Left lung (tissue), 14 donors: Measurements from ENCODE around the gene NXPE2. TPM values are rescaled to one million over a fixed set of nuclear protein-coding genes. Genes with fewer than 3 reads are reported as not detected.
"Not testable (repeated sequence)": the region's sequence is repeated elsewhere in the genome, so short reads cannot be mapped to it uniquely, and the experiment has no call there.

Source experiments
- ATAC-seq: fragments of 200-7000 bp; cut with Tn5 transposase; one replicate; pipeline ENCODE4 v1.9.1; 2020; ENCODE audit warnings: moderate library complexity
- DNase-seq, 4 donors: peaks; one replicate each; pipeline ENCODE4 v3.0.0-alpha.2; 2013 to 2020
- H3K27ac ChIP-seq, 2 donors: fragments of 200-600 bp; sonication (generic) in 1 of 2; one replicate each; pipeline versions ENCODE4 v1.5.0 to v1.8.0; 2020 to 2021
- H3K27me3 ChIP-seq, 2 donors: fragments of 200-600 bp; sonication (generic) in 1 of 2; one replicate each; pipeline versions ENCODE4 v1.5.0 to v1.8.0; 2020 to 2021
- H3K36me3 ChIP-seq, 2 donors: fragments of 200-600 bp; sonication (generic) in 1 of 2; one replicate each; pipeline versions ENCODE4 v1.5.0 to v1.8.0; 2020 to 2021
- H3K4me1 ChIP-seq, 2 donors: fragments of 200-600 bp; one replicate each; pipeline ENCODE4 v1.8.0; 2021
- H3K4me3 ChIP-seq, 2 donors: fragments of 200-600 bp; sonication (generic) in 1 of 2; one replicate each; pipeline versions ENCODE4 v1.5.0 to v1.8.0; 2020 to 2021; ENCODE audit warnings: mild to moderate bottlenecking in 1 of 2
- H3K9me3 ChIP-seq, 2 donors: fragments of 200-600 bp; sonication (generic) in 1 of 2; one replicate each; pipeline versions ENCODE4 v1.5.0 to v1.8.0; 2020 to 2021
- intact Hi-C, 2 donors: fragments of 100-400 bp; cut with DNase I; formaldehyde crosslinking; loops; one replicate each; pipeline versions ENCODE4 v1.11.2 to v1.14.2; 2022
- long read RNA-seq, 12 donors: library from polyadenylated mRNA in 2 of 12; unstranded in 2 of 12; transcript quantifications; one replicate each; pipeline ENCODE4 v2.0.0 and lab custom pipeline, GENCODE V29; 2019 to 2026
- polyA plus RNA-seq, 6 donors: library from polyadenylated mRNA; unstranded; fragments of 120-200 nt; gene quantifications; one replicate each; pipeline ENCODE4 v1.2.1, GENCODE V29; 2013; ENCODE audit not compliant: insufficient read length in 6 of 6
- total RNA-seq, 2 donors: library from RNA; stranded (reverse); fragmentation: NEBNext Ultra II Directional; extraction: Animal tissue kit (Norgen Biotek cat#: 25700); gene quantifications; one replicate each; pipeline ENCODE4 v1.2.1, GENCODE V29; 2021
- TF ChIP-seq, protein P1 (sequence below), 2 donors: fragments of 200-600 bp; sonication (generic) in 1 of 2; IDR thresholded peaks; one replicate each; pipeline versions ENCODE4 v1.5.0 to v1.8.0; 2021; ENCODE audit warnings: antibody characterized with exemption in 2 of 2
- donor health status: DM: no; HTN: yes; CAD: no.
- donor health status: DM: no; HTN: no; CAD: no.

Gene NXPE2
- total RNA-seq = under 1 TPM in 1 of 2 donors, not detected in 1; 0.17 TPM
- polyA plus RNA-seq = under 1 TPM; 0.23 to 0.36 (median 0.24) TPM
- long read RNA-seq, donor 1 = 0 reads
- long read RNA-seq, donor 2 = 0 reads
- long read RNA-seq, donor 3 = 0 reads
- long read RNA-seq, donor 4 = 0 reads
- long read RNA-seq, donor 5 = 0 reads
- long read RNA-seq, donor 6 = 0 reads
- long read RNA-seq, donor 7 = 0 reads
- long read RNA-seq, donor 8 = 0 reads
- long read RNA-seq, donor 9 = 0 reads
- long read RNA-seq, donor 10 = 0 reads
- long read RNA-seq, donor 11 = 0 reads
- long read RNA-seq, donor 12 = 0 reads

DNA sequence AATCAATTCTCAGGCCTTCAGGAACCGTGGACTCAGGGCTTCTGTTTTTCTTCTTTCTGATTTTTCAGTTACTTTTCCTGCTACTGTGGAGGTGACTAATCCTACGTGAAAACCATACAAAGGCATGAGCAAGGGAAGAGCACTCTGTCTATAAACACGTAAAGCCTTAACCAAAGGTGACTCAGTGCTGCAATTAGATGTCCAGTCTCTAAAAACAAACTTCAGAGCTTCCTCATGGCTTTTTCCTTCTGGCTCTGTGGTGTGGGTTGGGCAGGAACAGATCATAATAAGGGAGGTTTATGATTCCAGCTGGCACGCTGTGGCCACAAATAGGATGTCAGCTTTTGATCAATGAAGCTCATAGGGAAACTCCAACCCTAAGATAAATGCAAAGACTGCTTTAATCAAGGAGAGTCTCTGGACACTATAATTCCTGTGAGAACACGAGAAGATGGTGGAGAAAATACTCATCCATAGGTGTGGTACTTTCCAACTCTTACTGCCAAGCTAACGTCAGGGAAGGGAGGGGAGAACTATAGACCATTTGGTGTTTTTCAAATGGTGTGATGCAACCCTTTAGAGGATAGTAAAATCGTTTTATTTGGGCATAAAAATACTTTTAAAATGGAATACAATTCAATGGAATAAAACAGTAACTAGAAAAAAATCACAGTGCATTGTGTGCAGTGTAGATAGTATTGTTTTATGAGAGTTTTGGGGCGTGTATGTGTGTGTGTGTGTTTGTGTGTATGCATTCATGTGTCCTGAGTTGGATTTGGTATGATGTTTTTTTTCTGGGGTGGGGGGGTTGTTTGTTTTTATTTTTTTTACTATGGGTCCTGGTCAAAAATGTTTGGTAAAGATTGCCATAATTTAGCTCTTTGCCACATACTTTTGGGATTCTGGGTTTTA lies at the start of gene NXPE2:
Gene NXPE2, plus strand, starts transcription at position 403 of the 912 bp plus-strand sequence. Its CDS starts 49 bp downstream, at position 452.
- TF ChIP-seq, protein P1, sequence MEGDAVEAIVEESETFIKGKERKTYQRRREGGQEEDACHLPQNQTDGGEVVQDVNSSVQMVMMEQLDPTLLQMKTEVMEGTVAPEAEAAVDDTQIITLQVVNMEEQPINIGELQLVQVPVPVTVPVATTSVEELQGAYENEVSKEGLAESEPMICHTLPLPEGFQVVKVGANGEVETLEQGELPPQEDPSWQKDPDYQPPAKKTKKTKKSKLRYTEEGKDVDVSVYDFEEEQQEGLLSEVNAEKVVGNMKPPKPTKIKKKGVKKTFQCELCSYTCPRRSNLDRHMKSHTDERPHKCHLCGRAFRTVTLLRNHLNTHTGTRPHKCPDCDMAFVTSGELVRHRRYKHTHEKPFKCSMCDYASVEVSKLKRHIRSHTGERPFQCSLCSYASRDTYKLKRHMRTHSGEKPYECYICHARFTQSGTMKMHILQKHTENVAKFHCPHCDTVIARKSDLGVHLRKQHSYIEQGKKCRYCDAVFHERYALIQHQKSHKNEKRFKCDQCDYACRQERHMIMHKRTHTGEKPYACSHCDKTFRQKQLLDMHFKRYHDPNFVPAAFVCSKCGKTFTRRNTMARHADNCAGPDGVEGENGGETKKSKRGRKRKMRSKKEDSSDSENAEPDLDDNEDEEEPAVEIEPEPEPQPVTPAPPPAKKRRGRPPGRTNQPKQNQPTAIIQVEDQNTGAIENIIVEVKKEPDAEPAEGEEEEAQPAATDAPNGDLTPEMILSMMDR (IDR thresholded peaks at IDR 0.05) = no peak
- Histone ChIP-seq H3K4me3 (no peak within 1 kb of the TSS), H3K4me1 (no peaks in the 10 kb centered on the region), H3K36me3 (no peaks in the 10 kb centered on the region), H3K9me3 (peaks cover 0 to 11% of the 10 kb centered on the region in 2 donors), H3K27me3 (no peaks in the 10 kb centered on the region), H3K27ac (no peak within 1 kb of the TSS)
- intact Hi-C loops = no loop called here
- ATAC-seq (no peak), DNase-seq (no peak)

DNA sequence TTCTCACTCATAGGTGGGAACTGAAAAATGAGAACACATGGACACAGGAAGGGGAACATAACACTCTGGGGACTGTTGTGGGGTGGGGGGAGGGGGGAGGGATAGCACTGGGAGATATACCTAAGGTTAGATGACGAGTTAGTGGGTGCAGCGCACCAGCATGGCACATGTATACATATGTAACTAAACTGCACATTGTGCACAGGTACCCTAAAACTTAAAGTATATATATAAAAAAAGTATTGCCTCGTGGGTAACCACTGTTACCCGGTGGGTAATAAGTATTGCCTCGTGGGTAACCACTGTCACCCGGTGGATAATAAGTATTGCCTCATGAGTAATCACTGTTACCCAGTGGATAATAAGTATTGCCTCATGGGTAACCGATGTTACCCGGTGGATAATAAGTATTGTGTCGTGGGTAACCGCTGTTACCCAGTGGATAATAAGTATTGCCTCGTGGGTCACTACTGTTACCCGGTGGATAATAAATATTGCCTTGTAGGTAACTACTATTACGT lies 46.8 kb upstream of the NXPE2 start:
- ATAC-seq, H3K4me1 ChIP-seq, H3K9me3 ChIP-seq, H3K4me3 ChIP-seq, H3K36me3 ChIP-seq, intact Hi-C loops, DNase-seq, H3K27me3 ChIP-seq, H3K27ac ChIP-seq: not testable (repeated sequence)

DNA sequence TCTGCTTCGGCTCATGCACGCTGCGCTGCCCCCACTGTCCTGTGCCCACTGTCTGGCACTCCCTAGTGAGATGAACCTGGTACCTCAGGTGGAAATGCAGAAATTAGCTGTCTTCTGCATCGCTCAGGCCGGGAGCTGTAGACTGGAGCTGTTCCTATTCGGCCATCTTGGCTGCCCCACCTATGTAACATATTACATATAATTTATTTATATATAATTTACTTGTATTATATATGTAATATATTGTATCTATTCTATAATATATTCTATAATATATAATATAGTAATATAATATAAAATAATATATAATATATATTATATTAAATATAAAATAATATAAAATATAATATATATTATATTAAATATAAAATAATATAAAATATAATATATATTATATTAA lies 38.9 kb upstream of the NXPE2 start:
- ATAC-seq, H3K4me1 ChIP-seq, H3K27ac ChIP-seq, intact Hi-C loops, H3K36me3 ChIP-seq, H3K4me3 ChIP-seq, H3K9me3 ChIP-seq, DNase-seq, H3K27me3 ChIP-seq: not testable (repeated sequence)

DNA sequence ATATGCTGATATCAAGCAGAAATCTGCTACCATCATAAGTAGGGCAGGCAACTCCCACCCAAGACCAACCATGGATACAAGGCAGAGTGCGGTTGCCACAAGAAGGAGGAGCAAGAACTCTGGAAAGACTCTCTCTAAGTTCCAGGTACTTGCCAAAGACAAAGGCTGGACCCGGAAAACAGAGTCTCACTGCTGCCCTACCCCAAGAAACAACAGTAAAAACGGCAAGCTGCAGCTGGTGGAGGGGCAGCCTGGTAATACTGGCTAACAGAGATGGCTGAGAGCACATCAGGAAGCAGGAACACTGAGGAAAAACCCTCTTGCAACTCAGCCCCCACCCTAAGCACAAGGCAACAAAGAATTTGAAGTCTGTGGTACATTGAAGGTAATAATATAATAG lies 27.7 kb upstream of the NXPE2 start:
- DNase-seq (no peak), ATAC-seq (no peak)
- Histone ChIP-seq H3K27ac (no peak overlapping the region), H3K4me1 (no peaks in the 10 kb centered on the region), H3K9me3 (no peaks in the 10 kb centered on the region), H3K4me3 (no peak overlapping the region), H3K36me3 (no peaks in the 10 kb centered on the region), H3K27me3 (no peaks in the 10 kb centered on the region)
- intact Hi-C loops = no loop called here
- TF ChIP-seq, protein P1 (IDR thresholded peaks at IDR 0.05) = no peak

DNA sequence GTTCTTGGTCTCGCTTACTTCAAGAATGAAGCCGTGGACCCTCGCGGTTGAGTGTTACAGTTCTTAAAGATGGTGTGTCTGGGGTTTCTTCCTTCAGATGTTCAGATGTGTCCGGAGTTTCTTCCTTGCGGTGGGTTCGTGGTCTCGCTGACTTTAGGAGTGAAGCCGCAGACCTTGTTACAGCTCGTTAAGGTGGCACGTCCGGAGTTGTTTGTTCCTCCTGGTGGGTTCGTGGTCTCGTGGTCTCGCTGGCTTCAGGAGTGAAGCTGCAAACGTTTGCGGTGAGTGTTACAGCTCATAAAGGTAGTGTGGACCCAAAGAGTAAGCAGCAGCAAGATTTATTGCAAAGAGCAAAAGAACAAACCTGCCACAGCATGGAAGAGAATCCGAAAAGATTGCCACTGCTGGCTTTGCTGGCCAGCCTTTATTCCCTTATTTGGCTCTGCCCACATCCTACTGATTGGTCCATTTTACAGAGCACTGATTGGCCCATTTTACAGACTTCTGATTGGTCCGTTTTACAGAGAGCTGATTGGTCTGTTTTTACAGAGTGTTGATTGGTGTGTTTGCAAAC lies 27.1 kb upstream of the NXPE2 start:
- no peak overlapping the region for H3K4me3 ChIP-seq

More for the DNA sequence above, 27.1 kb upstream of the NXPE2 start:
- DNase-seq (no peak), ATAC-seq (no peak)
- no peaks in the 10 kb centered on the region for H3K27me3 ChIP-seq
- no peak overlapping the region for H3K27ac ChIP-seq
- TF ChIP-seq, protein P1 (IDR thresholded peaks at IDR 0.05) = no peak
- no peaks in the 10 kb centered on the region for H3K4me1 ChIP-seq
- intact Hi-C loops = no loop called here
- no peaks in the 10 kb centered on the region for H3K9me3 ChIP-seq
- no peaks in the 10 kb centered on the region for H3K36me3 ChIP-seq
